Measurements from ENCODE around the gene CNFN.

GRCh38 chr19:42349378-42350107 is 40.6 kb downstream of the CNFN start:
- no peak for TF ChIP-seq POLR2AphosphoS5 (IDR thresholded peaks at IDR 0.05; ENCODE audit: low read depth)
- no peak for TF ChIP-seq CTCF (conservative IDR thresholded peaks at IDR 0.05; ENCODE audit: low read depth in 2 of 2)
